Peyer's patch (tissue), 4 donors: Measurements from ENCODE around the gene TSPOAP1. TPM values are rescaled to one million over a fixed set of nuclear protein-coding genes. Genes with fewer than 3 reads are reported as not detected.

Source experiments
- DNase-seq, 3 donors: peaks; one replicate each; pipeline ENCODE4 v3.0.0-alpha.2; 2017 to 2019
- H3K27ac ChIP-seq, 4 donors: fragments of 200-600 bp; sonication (generic); one replicate each; pipeline ENCODE4 v1.5.1; 2016 to 2019
- H3K27me3 ChIP-seq, 2 donors: fragments of 200-600 bp; sonication (generic); one replicate each; pipeline ENCODE4 v1.5.1; 2019
- H3K36me3 ChIP-seq, 3 donors: fragments of 200-600 bp; sonication (generic); one replicate each; pipeline ENCODE4 v1.5.1; 2016 to 2019
- H3K4me1 ChIP-seq, 4 donors: fragments of 200-600 bp; sonication (generic); one replicate each; pipeline ENCODE4 v1.5.1; 2016 to 2019
- H3K4me3 ChIP-seq, 4 donors: fragments of 200-600 bp; sonication (generic); 1 replicate in 3 of 4; 2 replicates in 1 of 4; pipeline ENCODE4 v1.5.1; 2016 to 2019; ENCODE audit warnings: mild to moderate bottlenecking in 1 of 4
- H3K9me3 ChIP-seq, 4 donors: fragments of 200-600 bp; sonication (generic); one replicate each; pipeline ENCODE4 v1.5.1; 2016 to 2019; ENCODE audit warnings: mild to moderate bottlenecking in 1 of 4
- POLR2A ChIP-seq, 2 donors: fragments of 450-650 bp; IDR thresholded peaks; one replicate each; pipeline ENCODE4 v1.5.1; 2017; ENCODE audit warnings: antibody characterized with exemption in 2 of 2, mild to moderate bottlenecking in 2 of 2, moderate library complexity in 2 of 2
- total RNA-seq, 4 donors: library from RNA; depleted of rRNA; stranded (reverse); fragments of >200 nt; gene quantifications; one replicate each; pipeline ENCODE4 v1.1.0, GENCODE V29; 2016
- TF ChIP-seq, protein P1 (sequence below), 6 experiments: fragments of 450-650 bp in 4 of 6; fragments of 200-600 bp in 2 of 6; sonication (generic) in 1 of 6; IDR thresholded peaks; one replicate each; pipeline ENCODE4 v1.5.1; 2017 to 2019; ENCODE audit warnings: antibody characterized with exemption in 6 of 6, mild to moderate bottlenecking in 3 of 6, moderate library complexity in 1 of 6

The TSPOAP1 gene
- total RNA-seq, 4 donors from 2014 or later, result 9.1 to 11.9 (median 10.4) TPM

DNA sequence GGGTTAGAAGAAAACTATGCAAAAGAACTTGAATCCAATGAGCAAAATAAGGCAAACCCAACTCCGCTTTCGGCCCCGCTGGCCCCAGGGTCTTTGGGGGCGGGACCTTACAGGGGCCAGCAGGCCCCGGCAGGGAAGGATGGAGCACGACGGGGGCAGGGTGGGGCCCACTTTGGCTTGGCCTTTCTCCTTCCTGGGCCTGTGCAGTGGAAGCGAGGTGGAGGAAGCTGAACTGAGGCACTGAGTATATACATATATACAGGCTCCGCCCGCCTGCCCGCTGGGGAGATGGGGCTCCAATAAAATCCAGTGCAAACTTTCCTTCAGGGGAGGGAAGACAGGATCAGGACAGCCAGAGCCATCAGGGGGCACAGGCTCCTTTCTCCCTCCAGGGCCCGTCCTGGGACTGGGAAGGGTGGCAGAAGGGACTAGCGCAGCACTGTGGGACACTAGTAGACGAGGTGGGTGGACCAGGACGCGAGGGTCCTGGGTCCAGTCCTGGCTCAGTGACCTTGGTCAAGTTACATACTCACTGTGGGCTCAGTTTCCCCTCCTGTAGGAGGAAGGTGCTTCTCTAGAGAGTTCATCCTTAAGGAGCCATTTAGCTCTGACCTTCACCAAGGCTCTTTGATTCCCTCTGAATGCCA lies 27.0 kb downstream of the TSPOAP1 start:
- Histone ChIP-seq H3K4me1 (no peaks in the 10 kb centered on the region), H3K27ac (no peak overlapping the region), H3K27me3 (no peaks in the 10 kb centered on the region), H3K9me3 (no peaks in the 10 kb centered on the region), H3K4me3 (no peak overlapping the region), H3K36me3 (no peaks in the 10 kb centered on the region)
- no peak for TF ChIP-seq POLR2A (IDR thresholded peaks at IDR 0.05)
- TF ChIP-seq, protein P1, sequence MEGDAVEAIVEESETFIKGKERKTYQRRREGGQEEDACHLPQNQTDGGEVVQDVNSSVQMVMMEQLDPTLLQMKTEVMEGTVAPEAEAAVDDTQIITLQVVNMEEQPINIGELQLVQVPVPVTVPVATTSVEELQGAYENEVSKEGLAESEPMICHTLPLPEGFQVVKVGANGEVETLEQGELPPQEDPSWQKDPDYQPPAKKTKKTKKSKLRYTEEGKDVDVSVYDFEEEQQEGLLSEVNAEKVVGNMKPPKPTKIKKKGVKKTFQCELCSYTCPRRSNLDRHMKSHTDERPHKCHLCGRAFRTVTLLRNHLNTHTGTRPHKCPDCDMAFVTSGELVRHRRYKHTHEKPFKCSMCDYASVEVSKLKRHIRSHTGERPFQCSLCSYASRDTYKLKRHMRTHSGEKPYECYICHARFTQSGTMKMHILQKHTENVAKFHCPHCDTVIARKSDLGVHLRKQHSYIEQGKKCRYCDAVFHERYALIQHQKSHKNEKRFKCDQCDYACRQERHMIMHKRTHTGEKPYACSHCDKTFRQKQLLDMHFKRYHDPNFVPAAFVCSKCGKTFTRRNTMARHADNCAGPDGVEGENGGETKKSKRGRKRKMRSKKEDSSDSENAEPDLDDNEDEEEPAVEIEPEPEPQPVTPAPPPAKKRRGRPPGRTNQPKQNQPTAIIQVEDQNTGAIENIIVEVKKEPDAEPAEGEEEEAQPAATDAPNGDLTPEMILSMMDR (IDR thresholded peaks at IDR 0.05), result no peak
- DNase-seq, result peak in 1 of 3 donors; percentile 7

DNA sequence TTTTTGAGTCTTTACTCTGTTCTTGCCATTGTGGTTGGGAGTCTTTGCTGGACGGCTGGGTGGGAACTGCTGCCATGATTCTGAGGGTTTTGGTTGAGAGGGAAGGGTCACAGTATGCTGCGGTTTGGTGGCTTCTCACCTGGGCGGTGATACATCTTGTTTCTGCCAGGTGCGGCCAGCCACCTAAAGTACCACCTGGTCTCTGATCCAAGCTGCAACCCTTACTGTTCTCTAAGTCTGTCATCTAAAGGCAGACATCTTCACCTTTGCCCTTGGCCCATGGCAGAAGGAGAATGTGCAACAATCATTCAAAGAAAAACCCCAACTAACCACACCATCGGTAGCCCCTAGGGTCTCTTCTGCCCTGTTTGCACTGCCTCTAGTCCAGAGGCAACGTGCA lies 28.3 kb downstream of the TSPOAP1 start:
- no peak overlapping the region for H3K4me3 ChIP-seq
- H3K36me3 ChIP-seq, result no peaks in the 10 kb centered on the region
- no peaks in the 10 kb centered on the region for H3K9me3 ChIP-seq
- no peak for TF ChIP-seq POLR2A (IDR thresholded peaks at IDR 0.05)
- H3K27me3 ChIP-seq, result no peaks in the 10 kb centered on the region
- no peaks in the 10 kb centered on the region for H3K4me1 ChIP-seq
- peak in 1 of 3 donors; percentile 10 for DNase-seq
- no peak overlapping the region for H3K27ac ChIP-seq

DNA sequence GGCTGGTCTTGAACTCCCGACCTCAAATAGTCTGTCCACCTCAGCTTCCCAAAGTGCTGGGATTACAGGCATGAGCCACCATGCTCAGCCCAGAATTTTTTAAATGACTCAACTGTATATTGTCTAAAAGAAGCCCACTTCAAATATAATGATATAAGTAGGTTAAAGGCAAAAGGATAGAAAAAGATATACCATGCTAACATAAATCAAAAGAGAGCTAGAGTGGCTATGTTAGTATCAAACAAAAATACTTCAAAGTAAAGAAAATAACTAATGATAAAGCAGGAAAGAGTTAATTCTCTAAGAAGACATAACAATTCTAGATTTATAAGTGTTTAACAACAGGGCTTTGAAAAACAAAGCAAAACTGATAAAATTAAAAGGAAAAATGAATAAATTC lies 34.6 kb downstream of the TSPOAP1 start:
- TF ChIP-seq, protein P1 (IDR thresholded peaks at IDR 0.05), result no peak
- no peak for TF ChIP-seq POLR2A (IDR thresholded peaks at IDR 0.05)
- no peaks in the 10 kb centered on the region for H3K27me3 ChIP-seq
- DNase-seq, result no peak

DNA sequence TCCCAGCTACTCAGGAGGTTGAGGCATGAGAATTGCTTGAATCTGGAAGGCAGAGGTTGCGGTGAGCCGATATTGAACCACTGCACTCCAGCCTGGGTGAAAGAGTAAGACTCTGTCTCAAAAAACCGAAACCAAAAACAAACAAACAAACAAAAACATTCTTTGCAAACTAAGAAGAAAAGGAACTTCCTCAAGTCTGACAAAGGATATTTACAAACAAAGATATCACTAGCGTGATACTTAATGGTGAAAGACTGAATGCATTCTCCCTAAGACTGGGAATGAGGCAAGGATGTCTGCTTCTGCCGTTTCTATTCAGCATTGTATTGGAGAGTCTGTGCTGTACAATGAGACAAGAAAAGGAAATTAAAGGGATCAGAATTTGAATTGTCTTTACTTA lies 37.3 kb downstream of the TSPOAP1 start:
- no peaks in the 10 kb centered on the region for H3K36me3 ChIP-seq
- peaks cover 0 to 4% of the 10 kb centered on the region in 2 donors for H3K27me3 ChIP-seq
- DNase-seq, result no peak
- TF ChIP-seq, protein P1 (IDR thresholded peaks at IDR 0.05), result no peak
- no peak for TF ChIP-seq POLR2A (IDR thresholded peaks at IDR 0.05)
- no peak overlapping the region for H3K27ac ChIP-seq
- no peaks in the 10 kb centered on the region for H3K4me1 ChIP-seq
- H3K4me3 ChIP-seq, result no peak overlapping the region
- no peaks in the 10 kb centered on the region for H3K9me3 ChIP-seq

More for the DNA sequence above, 34.6 kb downstream of the TSPOAP1 start:
- no peaks in the 10 kb centered on the region for H3K36me3 ChIP-seq
- no peak overlapping the region for H3K27ac ChIP-seq
- no peaks in the 10 kb centered on the region for H3K4me1 ChIP-seq
- H3K4me3 ChIP-seq, result no peak overlapping the region
- no peaks in the 10 kb centered on the region for H3K9me3 ChIP-seq

DNA sequence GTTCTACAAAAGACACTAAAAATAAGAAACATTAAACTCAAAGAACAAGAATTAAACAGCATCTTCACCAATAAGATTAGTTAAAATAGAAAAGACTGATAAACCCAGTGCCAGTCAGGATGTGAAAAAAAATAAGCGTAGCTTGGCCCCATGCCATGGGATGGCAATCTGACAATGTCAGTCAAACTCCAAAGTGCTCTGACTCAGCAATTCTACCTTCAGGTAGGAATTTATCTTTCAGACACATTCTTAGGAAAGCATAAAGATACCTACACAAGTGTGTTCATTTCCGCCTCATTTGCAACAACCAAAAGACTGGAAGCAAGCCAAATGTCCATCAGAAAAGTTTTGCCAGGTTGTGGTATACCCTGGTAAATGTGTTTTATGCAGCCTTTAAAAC lies 38.7 kb downstream of the TSPOAP1 start:
- DNase-seq, result peak in 2 of 3 donors; percentile 10 to 33
- H3K4me3 ChIP-seq, result no peak overlapping the region
- no peak for TF ChIP-seq POLR2A (IDR thresholded peaks at IDR 0.05)
- TF ChIP-seq, protein P1 (IDR thresholded peaks at IDR 0.05), result no peak
- no peaks in the 10 kb centered on the region for H3K4me1 ChIP-seq
- H3K27ac ChIP-seq, result no peak overlapping the region
- peaks cover 0 to 4% of the 10 kb centered on the region in 2 donors for H3K27me3 ChIP-seq
- no peaks in the 10 kb centered on the region for H3K36me3 ChIP-seq
- H3K9me3 ChIP-seq, result no peaks in the 10 kb centered on the region

DNA sequence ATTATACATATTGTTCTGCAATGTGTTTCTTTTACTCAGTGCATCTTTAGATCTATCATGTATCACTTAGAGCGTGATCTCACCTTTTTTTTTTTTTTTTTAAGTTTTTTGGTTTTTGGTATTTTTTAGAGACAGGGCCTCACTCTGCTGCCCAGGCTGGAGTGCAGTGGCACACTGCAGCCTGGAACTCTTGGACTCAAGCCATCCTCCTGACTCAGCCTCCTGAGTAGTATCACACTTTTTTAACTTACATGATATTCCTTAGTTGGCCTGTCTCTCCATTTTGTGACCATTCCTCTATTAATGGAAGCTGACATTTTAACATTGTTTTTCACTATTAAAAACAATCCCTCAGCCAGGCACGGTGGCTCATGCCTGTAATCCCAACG lies 43.2 kb downstream of the TSPOAP1 start:
- no peak overlapping the region for H3K4me3 ChIP-seq
- no peaks in the 10 kb centered on the region for H3K36me3 ChIP-seq
- H3K9me3 ChIP-seq, result no peaks in the 10 kb centered on the region
- H3K27me3 ChIP-seq, result peaks cover 0 to 4% of the 10 kb centered on the region in 2 donors
- H3K4me1 ChIP-seq, result no peaks in the 10 kb centered on the region
- H3K27ac ChIP-seq, result no peak overlapping the region
- TF ChIP-seq, protein P1 (IDR thresholded peaks at IDR 0.05), result no peak
- TF ChIP-seq POLR2A (IDR thresholded peaks at IDR 0.05), result no peak
- DNase-seq, result no peak
